IPS DF 6.9 (cell line): ENCODE measurements around the gene PAAF1.

ENCODE experiments used
- DNase-seq: peaks from one replicate; pipeline ENCODE4 v3.0.0-alpha.2; 2013; ENCODE audit warnings: low read depth, low spot score
- H3K27ac ChIP-seq: one replicate; pipeline ENCODE4 v1.5.1; 2013; ENCODE audit warnings: low read length, control low read depth
- H3K27me3 ChIP-seq: 2 replicates; pipeline ENCODE4 v1.6.1; 2013; ENCODE audit warnings: mild to moderate bottlenecking, low read length; ENCODE audit not compliant: control insufficient read depth, insufficient read depth
- H3K36me3 ChIP-seq: 2 replicates; pipeline ENCODE4 v1.6.1; 2013; ENCODE audit warnings: low read length; ENCODE audit not compliant: control insufficient read depth, insufficient read depth
- H3K4me1 ChIP-seq: 2 replicates; pipeline ENCODE4 v1.6.1; 2013; ENCODE audit warnings: low read length; ENCODE audit not compliant: control insufficient read depth, insufficient read depth
- H3K4me3 ChIP-seq: 2 replicates; pipeline ENCODE4 v1.5.1; 2013; ENCODE audit warnings: mild to moderate bottlenecking, low read length
- H3K9me3 ChIP-seq: 2 replicates; pipeline ENCODE4 v1.6.1; 2013; ENCODE audit warnings: low read length, inconsistent platforms; ENCODE audit not compliant: control insufficient read depth, insufficient read depth
- WGBS: extraction: QIAGEN DNeasy Blood & Tissue Kit; methylation state at CpG from one replicate; pipeline ENCODE4 v1.1.7; 2013; ENCODE audit warnings: mixed read lengths, missing lambda C conversion rate; ENCODE audit not compliant: insufficient read length, insufficient coverage; 5-methylcytosine and 5-hydroxymethylcytosine counted together

PAAF1 gene

GRCh38 chr11:73957654-73958361, 81.0 kb downstream of the PAAF1 start:
- no peaks in the 10 kb centered on the region for H3K9me3 ChIP-seq
- no peaks in the 10 kb centered on the region for H3K27me3 ChIP-seq
- WGBS, result no CpG with 5 or more reads among the region's 25 CpGs
- H3K4me1 ChIP-seq, result no peaks in the 10 kb centered on the region
- H3K4me3 ChIP-seq, result no peak overlapping the region
- no peak overlapping the region for H3K27ac ChIP-seq
- DNase-seq, result no peak
- H3K36me3 ChIP-seq, result no peaks in the 10 kb centered on the region

- no peak overlapping the region for H3K27ac ChIP-seq
- no peaks in the 10 kb centered on the region for H3K36me3 ChIP-seq
- no peaks in the 10 kb centered on the region for H3K4me1 ChIP-seq
- no peaks in the 10 kb centered on the region for H3K27me3 ChIP-seq
- H3K9me3 ChIP-seq, result no peaks in the 10 kb centered on the region
- no CpG with 5 or more reads among the region's 18 CpGs for WGBS
- no peak for DNase-seq
- no peak overlapping the region for H3K4me3 ChIP-seq
These were observed 81.8 kb downstream of the PAAF1 start for GRCh38 chr11:73958521-73959141.

DNA sequence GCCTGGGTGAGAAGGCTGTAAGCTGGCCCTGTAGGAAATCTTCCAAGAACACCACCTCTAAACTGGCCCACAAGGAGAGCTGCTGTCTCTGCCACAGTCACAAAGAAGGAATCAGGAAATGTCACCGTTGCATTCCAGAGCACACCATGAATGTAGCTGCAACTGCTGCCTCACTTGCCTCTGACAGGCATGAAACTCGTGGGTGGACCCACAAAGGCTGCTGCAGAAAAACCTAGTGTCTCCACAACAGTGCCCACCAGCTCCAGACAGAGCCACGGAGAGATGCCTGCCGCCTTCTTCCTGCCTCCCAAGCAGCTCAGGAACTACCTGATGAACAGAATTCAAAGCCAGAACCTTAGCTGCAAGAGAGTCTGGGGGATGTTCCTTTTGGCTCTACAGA, 84.5 kb downstream of the PAAF1 start:
- no CpG with 5 or more reads among the region's 4 CpGs for WGBS
- Histone ChIP-seq H3K36me3 (no peaks in the 10 kb centered on the region), H3K27me3 (no peaks in the 10 kb centered on the region), H3K4me1 (peaks cover 2% of the 10 kb centered on the region; the same call in 1 of the 2 replicates), H3K4me3 (no peak overlapping the region), H3K9me3 (no peaks in the 10 kb centered on the region), H3K27ac (no peak overlapping the region)
- no peak for DNase-seq

GRCh38 chr11:73962101-73962705, 85.4 kb downstream of the PAAF1 start:
- Histone ChIP-seq H3K36me3 (no peaks in the 10 kb centered on the region), H3K27me3 (no peaks in the 10 kb centered on the region), H3K4me1 (peaks cover 2% of the 10 kb centered on the region; the same call in 1 of the 2 replicates), H3K9me3 (no peaks in the 10 kb centered on the region), H3K4me3 (no peak overlapping the region), H3K27ac (no peak overlapping the region)
- no CpG with 5 or more reads among the region's 7 CpGs for WGBS
- DNase-seq, result no peak

DNA sequence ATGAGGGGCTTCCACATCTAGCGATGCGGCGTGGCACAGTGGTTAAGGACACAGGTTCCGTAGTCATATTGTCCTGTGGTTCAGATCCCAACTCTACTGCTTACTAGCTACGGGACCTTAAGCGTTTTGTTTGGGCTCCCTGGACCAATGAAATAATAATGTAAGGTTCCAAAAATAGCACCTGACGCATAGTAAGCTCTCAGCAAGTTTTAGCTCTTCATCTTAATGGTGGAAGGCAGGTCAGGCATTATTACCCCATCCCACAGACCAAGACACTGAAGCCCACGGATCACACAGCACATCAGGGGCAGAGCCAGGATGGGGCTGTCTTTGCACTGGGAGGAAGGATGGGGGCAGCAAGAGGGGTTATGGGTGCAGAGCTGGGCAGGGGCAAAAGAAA, 87.1 kb downstream of the PAAF1 start:
- H3K4me3 ChIP-seq, result no peak overlapping the region
- WGBS, result no CpG with 5 or more reads among the region's 8 CpGs

GRCh38 chr11:73965076-73965763, 88.4 kb downstream of the PAAF1 start:
- H3K27ac ChIP-seq, result no peak overlapping the region
- H3K27me3 ChIP-seq, result no peaks in the 10 kb centered on the region
- H3K36me3 ChIP-seq, result no peaks in the 10 kb centered on the region
- H3K4me3 ChIP-seq, result no peak overlapping the region
- no peaks in the 10 kb centered on the region for H3K9me3 ChIP-seq
- no peak for DNase-seq
- WGBS, result no CpG with 5 or more reads among the region's 10 CpGs
- H3K4me1 ChIP-seq, result peaks cover 2% of the 10 kb centered on the region; the same call in 1 of the 2 replicates

More for the DNA sequence above, 87.1 kb downstream of the PAAF1 start:
- Histone ChIP-seq H3K27me3 (no peaks in the 10 kb centered on the region), H3K36me3 (no peaks in the 10 kb centered on the region), H3K4me1 (peaks cover 2% of the 10 kb centered on the region; the same call in 1 of the 2 replicates), H3K27ac (no peak overlapping the region), H3K9me3 (no peaks in the 10 kb centered on the region)
- DNase-seq, result no peak

DNA sequence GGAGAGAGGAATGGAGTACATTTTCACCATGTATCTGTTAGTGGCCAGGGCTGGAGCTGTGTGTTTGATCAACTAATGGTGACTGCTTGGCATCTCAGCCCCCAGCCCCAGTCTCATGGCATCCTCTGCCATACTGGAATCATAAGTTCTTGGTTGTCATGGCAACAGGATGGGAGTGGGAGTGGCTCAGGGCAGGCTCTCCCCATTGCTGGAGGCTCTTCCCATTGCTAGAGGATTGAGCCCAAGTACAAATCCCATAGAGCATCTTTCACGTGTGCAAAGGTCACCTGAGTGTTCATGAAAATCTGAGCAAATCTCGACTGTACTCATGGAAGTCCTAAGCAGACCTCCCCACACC, 88.9 kb downstream of the PAAF1 start:
- WGBS, result no CpG with 5 or more reads among the region's 2 CpGs

DNA sequence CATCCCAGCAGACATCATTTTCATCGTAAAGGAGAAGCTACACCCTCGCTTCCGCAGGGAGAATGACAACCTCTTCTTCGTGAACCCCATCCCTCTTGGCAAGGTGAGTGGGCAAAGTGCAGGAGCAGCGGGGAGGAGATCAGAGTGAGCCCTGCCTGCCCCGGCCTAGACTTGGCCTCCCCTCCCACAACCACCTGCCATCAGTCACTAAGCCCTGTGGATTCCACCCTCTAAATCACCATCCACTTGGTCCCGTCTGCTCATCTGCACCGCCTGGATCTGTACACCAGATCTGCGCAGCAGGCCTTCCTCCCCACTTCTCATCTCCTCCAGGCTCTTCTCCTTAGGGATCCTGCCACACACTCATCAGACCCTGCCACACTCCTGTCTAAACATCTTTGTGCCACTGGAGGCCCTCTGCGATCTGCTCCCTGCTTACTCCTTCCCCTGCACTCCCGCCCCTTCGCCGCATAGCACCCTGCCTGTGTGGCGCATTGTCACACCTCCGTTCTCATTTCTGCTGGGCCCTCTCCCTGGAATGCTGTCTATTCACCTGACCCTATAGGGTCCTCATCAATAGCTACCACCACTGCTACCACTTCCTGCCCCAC, 91.7 kb downstream of the PAAF1 start:
- H3K4me1 ChIP-seq, result peaks cover 2% of the 10 kb centered on the region; the same call in 1 of the 2 replicates
- H3K4me3 ChIP-seq, result no peak overlapping the region
- H3K9me3 ChIP-seq, result no peaks in the 10 kb centered on the region
- H3K27ac ChIP-seq, result no peak overlapping the region
- no peaks in the 10 kb centered on the region for H3K36me3 ChIP-seq
- WGBS, result no CpG with 5 or more reads among the region's 15 CpGs
- H3K27me3 ChIP-seq, result no peaks in the 10 kb centered on the region
- no peak for DNase-seq

More for the DNA sequence above, 88.9 kb downstream of the PAAF1 start:
- no peaks in the 10 kb centered on the region for H3K9me3 ChIP-seq
- H3K27ac ChIP-seq, result no peak overlapping the region
- no peaks in the 10 kb centered on the region for H3K36me3 ChIP-seq
- DNase-seq, result no peak
- peaks cover 2% of the 10 kb centered on the region; the same call in 1 of the 2 replicates for H3K4me1 ChIP-seq
- H3K27me3 ChIP-seq, result no peaks in the 10 kb centered on the region
- no peak overlapping the region for H3K4me3 ChIP-seq

- H3K9me3 ChIP-seq, result no peaks in the 10 kb centered on the region
- no peak overlapping the region for H3K4me3 ChIP-seq
- H3K27me3 ChIP-seq, result no peaks in the 10 kb centered on the region
- H3K4me1 ChIP-seq, result peaks cover 2% of the 10 kb centered on the region; the same call in 1 of the 2 replicates
- DNase-seq, result no peak
- no CpG with 5 or more reads among the region's 2 CpGs for WGBS
- H3K27ac ChIP-seq, result no peak overlapping the region
- H3K36me3 ChIP-seq, result no peaks in the 10 kb centered on the region
These were observed 92.3 kb downstream of the PAAF1 start for GRCh38 chr11:73969091-73969490.
